Measurements from ENCODE around the gene SP2.

DNA sequence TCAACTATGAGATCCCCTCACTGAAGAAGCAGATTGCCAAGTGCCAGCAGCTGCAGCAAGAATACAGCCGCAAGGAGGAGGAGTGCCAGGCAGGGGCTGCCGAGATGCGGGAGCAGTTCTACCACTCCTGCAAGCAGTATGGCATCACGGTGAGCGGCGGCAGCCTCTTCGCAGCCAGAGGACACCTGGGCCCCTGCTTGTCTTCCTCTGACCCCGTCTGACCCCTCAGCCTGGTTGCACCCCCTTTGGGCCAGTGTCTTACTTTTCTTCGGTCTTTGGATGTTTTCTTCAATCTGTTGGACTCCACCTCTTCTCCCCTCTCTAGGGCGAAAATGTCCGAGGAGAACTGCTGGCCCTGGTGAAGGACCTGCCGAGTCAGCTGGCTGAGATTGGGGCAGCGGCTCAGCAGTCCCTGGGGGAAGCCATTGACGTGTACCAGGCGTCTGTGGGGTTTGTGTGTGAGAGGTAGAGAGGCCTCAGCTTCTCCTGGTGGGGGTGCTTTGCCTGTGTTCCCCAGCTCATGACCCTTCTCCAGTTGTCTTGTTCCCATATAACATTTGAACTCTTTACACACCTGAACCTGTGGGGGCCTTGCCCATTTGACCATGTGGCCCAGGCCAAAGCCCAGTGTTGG is 79.3 kb downstream of the SP2 start:
- TF ChIP-seq POLR2A (IDR thresholded peaks at IDR 0.05; ENCODE audit: control extremely low read depth in 1 of 2, low read depth in 2 of 2, low read length in 2 of 2) (no peak), CBX5 (IDR thresholded peaks at IDR 0.05; ENCODE audit: low read depth, low read length) (no peak), EP300 (IDR thresholded peaks at IDR 0.05; ENCODE audit: borderline replicate concordance in 1 of 2, low read depth in 2 of 2, low read length in 2 of 2) (no peak), POLR2AphosphoS5 (IDR thresholded peaks at IDR 0.05; ENCODE audit: low read depth, low read length) (no peak), SIN3A (conservative IDR thresholded peaks at IDR 0.05 in 1 of 2, IDR thresholded peaks at IDR 0.05 in 1 of 2; ENCODE audit: low read depth in 1 of 2, low read length in 2 of 2) (no peak), EGR1 (IDR thresholded peaks at IDR 0.05; ENCODE audit: borderline replicate concordance, low read depth, low read length) (no peak), JUND (IDR thresholded peaks at IDR 0.05; ENCODE audit: low read length) (no peak)
